ENCODE data around the gene PKLR.

The PKLR gene

GRCh38 chr1:155282488-155283091 lies 18.6 kb downstream of the PKLR start:
- no peak for DNase-seq

- no peak for DNase-seq
These were observed 22.0 kb downstream of the PKLR start for GRCh38 chr1:155279268-155279667.

GRCh38 chr1:155278689-155279160 lies 22.5 kb downstream of the PKLR start:
- DNase-seq = no peak

GRCh38 chr1:155277902-155278688 lies 23.1 kb downstream of the PKLR start:
- peak; percentile 76 for DNase-seq

GRCh38 chr1:155277070-155277901 lies 24.0 kb downstream of the PKLR start, which contains the start of gene HCN3:
HCN3 (plus strand) TSS chr1:155277463; CDS start chr1:155277591, 128 bp downstream.
- peak; percentile 95 for DNase-seq

GRCh38 chr1:155273343-155274245 lies 27.6 kb downstream of the PKLR start, which contains the start of gene CLK2:
CLK2 (minus strand) TSS chr1:155273504; CDS start chr1:155270977, 2,527 bp downstream.
- peak; percentile 98 for DNase-seq

- no peak for DNase-seq
These were observed 28.5 kb downstream of the PKLR start for GRCh38 chr1:155272466-155273342.

- no peak for DNase-seq
These were observed 31.9 kb downstream of the PKLR start for GRCh38 chr1:155269381-155269780.

- no peak for DNase-seq
These were observed 32.6 kb downstream of the PKLR start for GRCh38 chr1:155268630-155269029.

GRCh38 chr1:155267373-155267772 lies 33.9 kb downstream of the PKLR start:
- DNase-seq = no peak

- no peak for DNase-seq
These were observed 34.7 kb downstream of the PKLR start for GRCh38 chr1:155266553-155266952.

- DNase-seq = no peak
These were observed 38.2 kb downstream of the PKLR start for GRCh38 chr1:155263067-155263466.

GRCh38 chr1:155261852-155262673 lies 39.2 kb downstream of the PKLR start, which contains the start of gene SCAMP3:
SCAMP3 (minus strand) TSS chr1:155262360; CDS start chr1:155262151, 209 bp downstream.
- DNase-seq = peak; percentile 83

GRCh38 chr1:155261493-155261851 lies 39.8 kb downstream of the PKLR start:
- DNase-seq = no peak

GRCh38 chr1:155260276-155260675 lies 41.0 kb downstream of the PKLR start:
- DNase-seq = no peak

- no peak for DNase-seq
These were observed 45.0 kb downstream of the PKLR start for GRCh38 chr1:155256058-155256852.

- DNase-seq = peak; percentile 77
These were observed 45.8 kb downstream of the PKLR start, which contains the start of gene ENTREP3 for GRCh38 chr1:155255243-155256007. ENTREP3 (minus strand) TSS chr1:155255483; CDS start chr1:155254877, 606 bp downstream.

- no peak for DNase-seq
These were observed 46.5 kb downstream of the PKLR start for GRCh38 chr1:155254714-155255242.

All from activated CD8-positive, alpha-beta memory T cell treated with anti-CD3 and anti-CD28 coated beads, Interleukin-2, amount 50 U/mL, for 4 hours (primary cell).